Measurements from ENCODE around the gene ZNF708.
"Not testable (repeated sequence)": the region's sequence is repeated elsewhere in the genome, so short reads cannot be mapped to it uniquely, and the experiment has no call there.

ZNF708 gene
- total RNA-seq = 36.1 to 48.3 (median 37.8) reads per million in 4 donors

GRCh38 chr19:21328885-21329605 lies at the start of gene ZNF708:
Gene ZNF708, minus strand, starts transcription at chr19:21329410. Its CDS starts 198 bp downstream, at chr19:21329212.
- DNase-seq = peak; percentile 36 to 90 (median 62)

GRCh38 chr19:21362291-21362690 lies 33.1 kb upstream of the ZNF708 start:
- no peak for DNase-seq

GRCh38 chr19:21358768-21359451 lies 29.7 kb upstream of the ZNF708 start, which contains the start of gene ZNF738:
Gene ZNF738, plus strand, starts transcription at chr19:21359000. Its CDS starts 141 bp downstream, at chr19:21359141.
- DNase-seq = peak; percentile 65 to 92 (median 71)

DNA sequence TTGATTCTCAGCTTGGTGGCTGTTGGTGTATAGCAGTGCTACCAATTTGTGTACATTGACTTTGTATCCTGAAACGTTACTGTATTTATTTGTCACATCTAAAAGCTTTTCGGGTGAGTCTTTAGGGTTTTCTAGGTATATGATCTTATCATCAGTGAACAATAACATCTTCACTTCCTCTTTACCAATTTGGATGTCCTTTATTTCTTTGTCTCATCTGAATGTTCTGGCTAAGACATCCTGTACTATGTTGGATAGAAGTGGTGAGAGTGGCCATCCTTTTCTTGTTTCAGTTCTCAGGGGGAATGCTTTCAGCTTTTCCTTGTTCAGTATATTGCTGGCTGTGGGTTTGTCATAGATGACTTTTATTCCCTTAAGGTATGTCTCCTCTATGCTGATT lies 23.6 kb upstream of the ZNF708 start:
- no peak for DNase-seq

DNA sequence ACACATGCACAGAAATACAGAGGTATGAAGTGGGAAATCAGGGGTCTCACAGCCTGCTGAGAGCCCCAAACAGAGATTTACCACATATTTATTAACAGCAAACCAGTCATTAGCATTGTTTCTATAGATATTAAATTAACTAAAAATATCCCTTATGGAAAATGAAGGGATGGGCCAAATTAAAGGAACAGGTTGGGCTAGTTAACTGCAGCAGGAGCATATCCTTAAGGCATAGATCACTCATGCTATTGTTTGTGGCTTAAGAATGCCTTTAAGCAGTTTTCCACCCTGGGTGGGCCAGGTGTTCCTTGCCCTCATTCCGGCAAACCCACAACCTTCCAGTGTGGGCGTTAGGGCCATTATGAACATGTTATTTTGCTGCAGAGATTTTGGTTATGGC lies 15.6 kb upstream of the ZNF708 start:
- not testable (repeated sequence) for DNase-seq

GRCh38 chr19:21335721-21336120 lies 6.5 kb upstream of the ZNF708 start:
- DNase-seq = no peak

DNA sequence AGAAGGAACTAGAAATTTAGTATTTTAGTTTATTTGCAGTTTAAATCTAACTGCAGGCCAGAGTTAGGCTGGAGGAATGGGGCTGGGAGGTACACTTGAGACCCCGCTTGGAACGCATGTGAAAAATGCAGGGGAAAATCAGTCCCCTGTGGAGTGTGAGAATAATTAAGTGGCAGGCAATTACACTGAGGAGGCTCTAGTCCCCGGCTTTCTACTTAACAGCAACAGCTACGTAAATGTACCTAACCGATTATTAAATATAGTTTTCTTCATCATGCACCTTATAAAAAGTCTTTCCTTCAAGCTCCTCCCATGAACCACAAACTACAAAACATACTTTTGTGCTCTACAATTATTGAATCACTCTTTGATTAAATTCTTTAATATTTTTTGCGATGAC lies 804 bp downstream of the ZNF708 start:
- peak in 1 of 5 donors; percentile 13 for DNase-seq

DNA sequence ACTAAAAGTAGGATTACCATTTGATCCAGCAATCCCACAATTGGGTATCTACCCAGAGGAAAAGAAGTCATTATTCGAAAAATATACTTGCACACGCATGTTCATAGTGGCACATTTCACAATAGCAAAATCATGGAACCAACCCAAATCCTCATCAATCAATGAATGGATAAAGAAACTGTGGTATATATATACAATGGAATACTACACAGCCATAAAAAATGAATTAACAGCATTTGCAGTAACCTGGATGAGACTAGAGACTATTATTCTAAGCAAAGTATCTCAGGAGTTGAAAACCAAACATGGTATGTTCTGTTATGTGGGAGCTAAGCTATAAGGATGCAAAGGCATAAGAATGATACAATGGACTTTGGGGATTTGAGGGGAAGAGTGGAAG lies 3.0 kb downstream of the ZNF708 start:
- DNase-seq = no peak

DNA sequence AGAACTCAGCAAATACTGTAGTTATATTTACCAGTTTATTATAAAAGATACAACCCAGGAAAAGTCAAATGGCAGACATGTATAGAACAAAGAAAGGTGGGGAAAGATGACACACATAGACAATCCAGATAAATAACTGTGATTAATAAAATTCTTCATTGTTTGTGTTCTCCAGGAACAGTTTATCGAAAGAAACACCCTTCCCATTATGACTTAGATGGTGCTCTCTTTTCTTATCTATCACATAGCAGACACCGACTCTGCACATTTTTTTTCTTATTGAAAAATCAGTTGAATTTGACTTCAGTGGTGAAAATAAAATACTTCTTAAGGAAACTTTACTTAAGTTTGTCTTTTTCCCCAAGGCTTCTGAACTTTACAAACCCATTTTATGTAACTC lies 6.2 kb downstream of the ZNF708 start:
- no peak for DNase-seq

- DNase-seq = no peak
Measured at GRCh38 chr19:21322528-21322927, 6.7 kb downstream of the ZNF708 start.

- DNase-seq = no peak
Measured at GRCh38 chr19:21321996-21322395, 7.2 kb downstream of the ZNF708 start.

DNA sequence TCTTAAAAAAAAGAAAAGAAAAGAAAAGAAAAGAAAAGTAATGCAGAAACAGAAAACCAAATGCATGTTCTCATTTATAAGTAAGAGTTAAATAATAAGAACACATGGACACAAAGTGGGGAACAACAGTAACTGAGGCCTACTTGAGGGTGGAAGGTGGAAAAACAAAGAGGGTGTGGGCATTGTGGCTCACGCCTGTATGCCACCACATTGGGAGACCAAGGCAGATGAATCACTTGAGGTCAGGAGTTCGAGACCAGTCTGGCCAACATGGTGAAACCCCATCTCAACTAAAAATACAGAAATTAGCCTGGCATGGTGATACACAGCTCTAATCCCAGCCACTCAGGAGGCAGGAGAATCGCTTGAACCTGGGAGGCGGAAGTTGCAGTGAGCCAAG lies 8.1 kb downstream of the ZNF708 start:
- DNase-seq = no peak

DNA sequence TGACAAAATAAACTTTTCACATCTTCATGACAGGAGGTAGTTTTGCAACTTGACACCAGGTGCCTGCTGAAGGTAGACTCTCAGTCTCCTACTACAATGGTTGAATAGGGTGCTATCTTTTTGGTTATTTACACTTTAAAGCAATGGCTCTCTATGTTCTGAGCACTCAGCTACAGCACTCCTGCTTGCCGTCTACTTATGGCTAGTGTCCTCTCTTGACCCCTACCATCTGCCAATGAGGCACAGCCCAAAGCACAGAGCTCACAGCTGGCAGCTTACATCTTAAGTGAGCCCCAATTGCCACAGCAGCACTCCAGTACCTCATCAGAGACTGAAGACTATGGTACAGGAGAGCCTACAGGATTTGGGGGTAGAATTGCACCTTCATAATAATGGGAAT lies 11.4 kb downstream of the ZNF708 start:
- DNase-seq = no peak

DNA sequence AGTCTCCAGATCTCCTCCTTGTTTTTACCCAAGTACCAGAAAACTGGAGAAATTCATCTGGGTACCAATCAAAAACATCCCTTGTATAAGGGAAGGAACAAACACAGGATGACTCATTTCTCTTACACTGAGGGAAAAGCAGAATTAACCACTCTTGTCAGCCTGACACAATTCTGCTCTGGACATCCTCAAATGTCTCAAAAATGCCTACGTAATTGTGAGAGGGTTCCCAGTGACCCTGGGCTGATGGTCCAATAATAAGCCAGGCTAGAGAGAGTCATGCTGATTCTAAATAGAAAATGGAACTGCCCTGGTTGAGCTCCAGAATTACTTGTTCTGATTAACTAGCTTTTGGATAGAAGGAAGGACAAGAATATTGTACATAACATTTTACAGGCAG lies 14.5 kb downstream of the ZNF708 start:
- no peak for DNase-seq

GRCh38 chr19:21312807-21313206 lies 16.4 kb downstream of the ZNF708 start:
- DNase-seq = not testable (repeated sequence)

DNA sequence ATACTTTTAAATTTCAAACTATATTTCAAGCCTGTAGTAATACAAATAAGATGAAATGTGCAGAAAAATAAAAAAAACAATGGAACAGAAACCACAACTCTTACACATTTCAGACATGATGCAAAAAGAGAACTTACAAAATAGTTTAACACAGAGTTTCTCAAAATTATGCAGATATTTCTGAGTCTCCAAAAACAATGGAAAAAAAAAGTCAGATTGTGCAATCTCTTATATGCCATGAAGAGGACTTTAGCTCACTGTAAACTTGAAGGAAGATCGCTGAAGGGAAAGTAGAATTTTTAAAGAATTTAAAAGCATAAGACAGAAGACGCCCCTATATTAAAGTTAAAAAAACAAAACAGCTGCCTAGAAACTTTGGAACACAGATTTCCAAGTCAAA lies 20.4 kb downstream of the ZNF708 start:
- DNase-seq = no peak

DNA sequence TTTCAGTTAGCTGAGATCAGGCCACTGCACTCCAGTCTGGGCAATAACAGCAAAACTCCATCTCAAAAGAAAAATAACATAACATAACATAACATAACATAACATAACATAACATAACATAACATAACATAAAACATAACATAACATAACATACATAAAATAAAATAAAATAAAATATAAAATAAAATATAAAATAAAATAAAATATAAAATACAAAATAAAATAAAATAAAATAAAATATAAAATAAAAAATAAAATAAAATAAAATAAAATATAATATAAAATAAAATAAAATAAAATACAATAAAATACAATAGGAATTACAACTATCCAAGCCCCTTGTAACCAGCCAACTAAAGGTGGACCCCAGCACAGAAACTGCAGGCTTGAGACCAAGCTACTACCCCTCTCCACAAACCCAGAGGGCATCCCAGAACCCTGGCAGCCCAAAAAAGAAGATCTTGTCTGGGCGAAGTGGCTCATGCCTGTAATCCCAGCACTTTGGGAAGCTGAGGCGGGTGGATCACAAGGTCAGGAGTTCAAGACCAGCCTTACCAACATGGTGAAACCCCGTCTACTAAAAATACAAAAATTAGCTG lies 22.2 kb downstream of the ZNF708 start:
- not testable (repeated sequence) for DNase-seq

DNA sequence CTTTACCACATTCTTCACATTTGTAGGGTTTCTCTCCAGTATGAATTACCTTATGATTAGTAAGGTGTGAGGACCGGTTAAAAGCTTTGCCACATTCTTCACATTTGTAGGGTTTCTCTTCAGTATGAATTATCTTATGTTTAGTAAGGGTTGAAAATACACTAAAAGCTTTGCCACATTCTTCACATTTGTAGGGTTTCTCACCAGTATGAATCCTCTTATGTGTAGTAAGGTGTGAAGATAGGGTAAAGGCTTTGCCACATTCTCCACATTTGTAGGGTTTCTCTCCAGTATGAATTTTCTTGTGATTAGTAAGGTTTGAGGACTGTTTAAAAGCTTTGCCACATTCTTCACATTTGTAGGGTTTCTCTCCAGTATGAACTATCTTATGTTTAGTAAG lies 35.4 kb downstream of the ZNF708 start:
- not testable (repeated sequence) for DNase-seq

DNA sequence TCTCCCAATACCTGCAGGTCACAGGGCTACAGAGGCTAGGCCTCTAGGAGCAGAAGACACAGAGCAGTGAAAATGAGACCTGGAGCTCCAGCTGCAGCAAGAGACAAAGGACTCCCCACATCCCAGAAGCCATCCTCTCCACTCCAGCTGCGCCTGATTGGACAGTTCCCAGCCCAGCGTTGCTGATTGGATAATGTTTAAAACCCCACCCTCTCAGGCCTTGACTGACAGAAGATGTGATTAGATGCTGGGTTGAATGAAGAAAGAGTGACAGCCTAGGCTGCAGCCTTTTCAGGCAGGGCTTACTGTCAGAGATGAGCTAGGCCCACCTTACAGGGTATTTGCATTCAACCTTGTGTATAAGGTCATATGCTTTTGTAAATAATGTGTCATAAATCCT lies 59.4 kb downstream of the ZNF708 start:
- no peak for DNase-seq

DNA sequence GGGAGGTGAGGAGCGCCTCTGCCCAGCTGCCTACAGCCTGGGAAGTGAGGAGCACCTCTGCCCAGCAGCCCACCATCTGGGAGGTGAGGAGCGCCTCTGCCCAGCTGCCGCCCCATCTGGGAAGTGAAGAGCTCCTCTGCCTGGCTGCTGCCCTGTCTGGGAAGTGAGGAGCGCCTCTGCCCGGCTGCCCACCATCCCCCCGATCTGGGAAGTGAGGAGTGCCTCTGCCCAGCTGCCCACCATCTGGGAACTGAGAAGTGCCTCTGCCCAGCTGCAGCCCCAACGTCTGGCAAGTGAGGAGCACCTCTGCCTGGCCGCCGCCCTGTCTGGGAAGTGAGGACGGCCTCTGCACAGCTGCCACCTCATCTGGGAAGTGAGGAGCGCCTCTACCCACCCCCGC lies 64.3 kb downstream of the ZNF708 start:
- DNase-seq = no peak

DNA sequence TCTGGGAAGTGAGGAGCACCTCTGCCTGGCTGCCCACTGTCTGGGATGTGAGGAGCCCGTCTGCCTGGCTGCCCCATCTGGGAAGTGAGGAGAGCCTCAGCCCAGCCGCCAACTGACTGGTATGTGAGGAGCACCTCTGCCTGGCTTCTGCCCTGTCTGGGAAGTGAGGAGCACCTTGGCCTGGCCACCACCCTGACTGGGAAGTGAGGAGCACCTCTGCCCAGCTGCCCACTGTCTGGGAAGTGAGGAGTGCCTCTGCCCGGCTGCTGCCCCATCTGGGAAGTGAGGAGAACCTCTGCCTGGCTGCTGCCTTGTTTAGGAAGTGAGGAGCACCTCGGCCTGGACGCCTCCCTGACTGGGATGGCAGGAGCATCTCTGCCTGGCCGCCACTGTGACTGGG lies 64.8 kb downstream of the ZNF708 start:
- DNase-seq = no peak

- not testable (repeated sequence) for DNase-seq
Measured at GRCh38 chr19:21260848-21261381, 68.3 kb downstream of the ZNF708 start.

DNA sequence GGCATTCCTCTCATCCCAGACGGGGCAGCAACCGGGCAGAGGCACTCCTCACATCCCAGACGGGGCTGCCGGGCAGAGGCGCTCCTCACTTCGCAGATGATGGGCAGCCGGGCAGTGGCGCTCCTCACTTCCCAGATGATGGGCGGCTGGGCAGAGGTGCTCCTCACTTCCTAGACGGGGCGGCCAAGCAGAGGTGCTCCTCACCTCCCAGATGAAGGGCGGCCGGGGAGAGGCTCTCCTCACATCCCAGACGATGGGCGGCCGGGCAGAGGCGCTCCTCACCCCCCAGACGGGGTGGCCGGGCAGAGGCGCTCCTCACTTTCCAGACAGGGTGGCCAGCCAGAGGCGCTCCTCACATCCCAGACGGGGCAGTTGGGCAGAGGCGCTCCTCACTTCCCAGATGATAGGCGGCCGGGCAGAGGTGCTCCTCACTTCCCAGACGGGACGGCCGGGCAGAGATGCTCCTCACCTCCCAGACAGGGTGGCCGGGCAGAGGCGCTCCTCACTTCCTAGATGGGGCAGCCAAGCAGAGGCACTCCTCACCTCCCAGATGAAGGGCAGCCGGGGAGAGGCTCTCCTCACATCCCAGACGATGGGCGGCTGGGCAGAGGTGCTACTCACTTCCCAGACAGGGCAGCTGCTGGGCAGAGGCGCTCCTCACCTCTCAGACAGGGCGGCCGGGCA lies 68.9 kb downstream of the ZNF708 start:
- no peak for DNase-seq
